OCI-LY1 (cell line): Measurements from ENCODE around the gene CXorf38.

ENCODE experiments used
- CTCF ChIP-seq: fragments of 200-600 bp; sonication (generic), shearing (Covaris generic); IDR thresholded peaks from 2 replicates; pipeline ENCODE4 v1.5.1; 2017; ENCODE audit warnings: mild to moderate bottlenecking, antibody characterized with exemption, low read length, moderate library complexity, mixed read lengths
- EZH2 ChIP-seq: fragments of 200-600 bp; sonication (generic), shearing (Covaris generic); IDR thresholded peaks from 2 replicates; pipeline ENCODE4 v1.8.0; 2017; ENCODE audit warnings: borderline replicate concordance, mixed run types, mild to moderate bottlenecking, antibody characterized with exemption, low read length, moderate library complexity, mixed read lengths

GRCh38 chrX:40644821-40645358 lies 2.5 kb downstream of the CXorf38 start:
- TF ChIP-seq CTCF: no peak
- no peak for TF ChIP-seq EZH2
